ENCODE data around the gene PANK2.

- no peak for TF ChIP-seq GATA2 (IDR thresholded peaks at IDR 0.05; ENCODE audit: low read depth, low read length)
- no peak for TF ChIP-seq GATA3 (IDR thresholded peaks at IDR 0.05; ENCODE audit: low read depth, low read length)
Measured at GRCh38 chr20:3925113-3925695, 36.0 kb downstream of the PANK2 start.

Measured in SH-SY5Y (cell line).